Upper lobe of left lung (tissue), 4 donors: ENCODE data around the gene RPS24.

Experiments used
- EP300 ChIP-seq, 4 donors: sonication (generic); formaldehyde crosslinking; IDR thresholded peaks; one replicate each; pipeline ENCODE4 v1.5.1; 2017; ENCODE audit warnings: antibody characterized with exemption in 4 of 4, control low read depth in 2 of 4
- POLR2A ChIP-seq, 4 donors: fragments of 450-650 bp; IDR thresholded peaks; one replicate each; pipeline ENCODE4 v1.5.1; 2016 to 2017; ENCODE audit warnings: antibody characterized with exemption in 4 of 4, mild to moderate bottlenecking in 2 of 4
- POLR2AphosphoS5 ChIP-seq, 2 donors: sonication (generic); formaldehyde crosslinking; IDR thresholded peaks; one replicate each; pipeline ENCODE4 v1.5.1; 2017; ENCODE audit warnings: antibody characterized with exemption in 2 of 2
- TF ChIP-seq, protein P1 (sequence below), 6 experiments: fragments of 450-650 bp in 4 of 6; fragments of 200-600 bp in 2 of 6; sonication (generic) in 2 of 6; IDR thresholded peaks; one replicate each; pipeline ENCODE4 v1.5.1; 2016 to 2019; ENCODE audit warnings: antibody characterized with exemption in 6 of 6

DNA sequence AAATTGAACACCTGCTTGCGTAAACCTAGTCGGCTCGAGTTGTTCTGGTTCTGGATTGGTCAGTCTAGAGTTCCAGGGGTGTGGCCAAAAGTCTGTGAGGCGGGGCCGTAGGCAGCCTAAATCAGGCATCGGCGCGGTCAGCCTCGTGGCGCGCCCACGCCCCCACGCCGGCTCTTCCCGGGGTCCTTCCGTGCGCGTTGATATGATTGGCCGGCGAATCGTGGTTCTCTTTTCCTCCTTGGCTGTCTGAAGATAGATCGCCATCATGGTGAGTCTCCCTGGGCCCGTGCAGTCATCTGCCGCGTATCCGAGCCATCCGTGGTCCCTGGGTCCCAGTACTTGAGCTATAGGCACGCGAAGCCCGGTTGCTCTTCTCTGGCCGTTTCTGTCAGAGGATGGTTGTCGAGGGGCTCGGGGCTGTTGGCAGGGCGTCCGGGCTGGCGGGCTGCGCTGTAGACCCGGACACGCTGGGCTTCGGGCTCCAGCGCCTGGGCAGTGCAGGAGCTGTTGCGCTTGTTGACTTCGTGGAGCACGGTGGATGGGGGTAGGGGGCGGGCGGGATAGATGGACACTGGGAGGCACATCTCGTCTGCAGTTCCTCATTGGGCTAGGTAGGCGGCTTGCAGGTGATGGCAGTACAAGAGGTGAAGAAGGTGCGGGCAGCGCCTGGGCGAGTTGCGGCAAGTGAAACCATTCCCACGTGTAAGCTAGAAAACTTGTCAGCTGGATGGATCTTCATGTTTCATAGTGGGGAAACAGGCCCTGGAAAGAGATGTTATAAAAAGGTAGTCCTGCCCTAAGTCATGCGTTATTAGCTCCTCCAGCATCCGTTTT lies at the start of gene RPS24:
- TF ChIP-seq, protein P1, sequence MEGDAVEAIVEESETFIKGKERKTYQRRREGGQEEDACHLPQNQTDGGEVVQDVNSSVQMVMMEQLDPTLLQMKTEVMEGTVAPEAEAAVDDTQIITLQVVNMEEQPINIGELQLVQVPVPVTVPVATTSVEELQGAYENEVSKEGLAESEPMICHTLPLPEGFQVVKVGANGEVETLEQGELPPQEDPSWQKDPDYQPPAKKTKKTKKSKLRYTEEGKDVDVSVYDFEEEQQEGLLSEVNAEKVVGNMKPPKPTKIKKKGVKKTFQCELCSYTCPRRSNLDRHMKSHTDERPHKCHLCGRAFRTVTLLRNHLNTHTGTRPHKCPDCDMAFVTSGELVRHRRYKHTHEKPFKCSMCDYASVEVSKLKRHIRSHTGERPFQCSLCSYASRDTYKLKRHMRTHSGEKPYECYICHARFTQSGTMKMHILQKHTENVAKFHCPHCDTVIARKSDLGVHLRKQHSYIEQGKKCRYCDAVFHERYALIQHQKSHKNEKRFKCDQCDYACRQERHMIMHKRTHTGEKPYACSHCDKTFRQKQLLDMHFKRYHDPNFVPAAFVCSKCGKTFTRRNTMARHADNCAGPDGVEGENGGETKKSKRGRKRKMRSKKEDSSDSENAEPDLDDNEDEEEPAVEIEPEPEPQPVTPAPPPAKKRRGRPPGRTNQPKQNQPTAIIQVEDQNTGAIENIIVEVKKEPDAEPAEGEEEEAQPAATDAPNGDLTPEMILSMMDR (IDR thresholded peaks at IDR 0.05) = no peak
- TF ChIP-seq POLR2AphosphoS5 (IDR thresholded peaks at IDR 0.05) = peak; percentile 94
- peak in 3 of 4 donors; percentile 70 to 92 (median 88) for TF ChIP-seq POLR2A (IDR thresholded peaks at IDR 0.05)
- peak in 1 of 4 donors; percentile 10 for TF ChIP-seq EP300 (IDR thresholded peaks at IDR 0.05)
